ENCODE measurements around the gene GDF15.
"Not testable (repeated sequence)": the region's sequence is repeated elsewhere in the genome, so short reads cannot be mapped to it uniquely, and the experiment has no call there.

Gene GDF15

DNA sequence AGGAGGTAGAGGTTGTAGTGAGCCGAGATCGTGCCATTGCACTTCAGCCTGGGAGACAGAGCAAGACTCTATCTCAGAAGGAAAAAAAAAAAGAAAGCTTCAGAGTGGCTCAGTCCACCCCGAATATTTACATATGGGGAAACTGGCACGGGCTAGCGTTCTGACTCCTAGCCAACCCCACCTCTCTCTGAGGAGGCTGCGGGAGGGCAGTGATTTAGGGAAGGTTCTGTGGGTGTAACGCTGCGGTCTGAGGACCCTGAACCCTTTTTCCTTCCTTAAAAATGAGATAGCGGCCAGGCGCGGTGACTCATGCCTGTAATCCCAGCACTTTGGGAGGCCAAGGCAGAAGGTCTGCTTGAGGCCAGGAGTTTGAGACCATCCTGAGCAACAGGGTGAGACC lies 6.5 kb downstream of the GDF15 start:
- DNase-seq (ENCODE audit: low read depth) = peak; percentile 86

- no peak for DNase-seq (ENCODE audit: low read depth)
Measured at GRCh38 chr19:18392926-18393325, 7.0 kb downstream of the GDF15 start.

DNA sequence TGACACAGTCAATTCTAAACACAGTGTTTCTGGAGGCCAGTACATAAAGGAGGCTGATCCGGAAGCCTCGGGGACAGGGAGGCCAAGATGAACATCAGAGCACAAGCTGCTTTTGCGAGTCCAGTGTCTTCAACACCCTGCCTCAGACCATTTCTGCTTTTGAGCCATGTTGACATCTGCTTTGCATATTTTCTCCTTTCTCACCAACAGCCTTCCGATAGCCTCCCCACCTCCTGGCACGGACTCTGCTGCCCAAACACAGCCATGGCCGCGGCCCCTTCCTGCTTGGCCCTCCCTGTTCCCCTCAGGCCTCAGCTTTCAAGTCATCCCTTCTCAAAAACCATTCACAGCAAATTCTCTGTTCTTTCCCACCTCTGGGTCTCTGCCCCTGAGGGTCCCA lies 7.9 kb downstream of the GDF15 start:
- DNase-seq (ENCODE audit: low read depth) = no peak

- no peak for DNase-seq (ENCODE audit: low read depth)
Measured at GRCh38 chr19:18396471-18397241, 10.7 kb downstream of the GDF15 start.

DNA sequence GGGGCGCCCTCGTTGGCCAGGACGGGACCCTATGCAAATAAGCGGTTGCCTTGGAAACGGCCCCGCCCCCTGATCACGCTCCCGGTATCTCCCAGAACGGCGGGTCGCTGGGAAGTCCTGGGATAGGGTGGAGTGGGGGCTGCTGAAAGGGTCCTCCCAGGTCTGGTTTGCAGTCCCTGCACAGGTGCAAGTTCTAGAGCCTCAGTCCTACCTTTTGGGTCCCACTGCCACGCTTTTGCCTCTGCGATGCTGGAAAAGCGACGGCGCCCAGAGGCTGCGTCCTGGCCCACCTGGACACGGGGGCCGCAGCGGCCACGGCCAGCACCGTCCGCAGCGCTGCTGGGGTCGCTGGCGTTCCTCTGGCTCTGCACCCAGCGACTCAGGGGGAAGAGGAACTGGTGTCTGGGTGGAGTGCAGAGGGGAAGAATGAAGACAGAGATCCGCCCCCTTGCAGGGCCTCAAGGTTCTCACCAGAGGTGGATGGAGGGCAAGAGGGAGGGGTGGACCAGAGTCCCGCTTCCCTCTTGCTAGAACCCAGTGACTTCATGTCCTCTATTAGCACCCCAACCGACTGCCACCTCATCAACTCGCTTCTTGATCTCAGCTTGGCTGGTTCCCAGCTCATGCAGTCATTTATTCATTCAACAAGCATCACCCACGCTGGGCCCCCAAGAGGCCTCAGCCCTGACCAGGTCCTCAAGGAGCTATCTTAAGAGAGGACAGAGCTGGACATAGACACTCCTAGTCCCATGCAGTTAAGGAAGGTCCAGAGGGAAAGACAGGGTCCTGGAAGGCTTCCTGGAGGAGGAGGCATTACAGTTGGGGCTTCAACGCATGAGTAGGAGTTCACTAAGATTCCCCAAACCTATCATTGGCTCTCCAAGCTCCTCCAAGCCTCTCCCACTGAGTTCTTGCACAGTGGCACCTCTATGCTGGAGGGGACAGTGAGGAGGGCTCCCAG lies 11.6 kb downstream of the GDF15 start, which contains the start of gene LRRC25:
LRRC25 (minus strand) TSS at position 381 of the 961 bp plus-strand sequence. CDS start 659 bp downstream, outside the sequence.
- no peak for DNase-seq (ENCODE audit: low read depth)

DNA sequence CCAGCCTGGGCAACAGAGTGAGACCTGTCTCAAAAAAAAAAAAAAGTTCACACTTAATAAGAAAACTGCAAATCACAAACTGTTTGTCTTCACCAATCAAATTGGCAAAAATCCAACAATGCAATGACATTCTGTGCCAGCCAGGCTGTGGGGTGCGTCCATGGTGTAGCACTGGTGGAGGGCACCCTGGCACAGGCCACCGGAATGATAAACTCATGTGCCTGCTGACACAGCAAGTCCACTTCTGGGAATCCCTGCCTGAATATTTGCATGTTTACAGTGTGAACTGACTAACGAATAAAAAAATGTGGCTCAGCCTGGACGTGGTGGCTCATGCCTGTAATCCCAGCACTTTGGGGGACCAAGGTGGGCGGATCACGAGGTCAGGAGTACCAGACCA lies 13.1 kb downstream of the GDF15 start:
- peak; percentile 66 for DNase-seq (ENCODE audit: low read depth)

- peak; percentile 61 for DNase-seq (ENCODE audit: low read depth)
Measured at GRCh38 chr19:18401580-18402112, 15.7 kb downstream of the GDF15 start.

DNA sequence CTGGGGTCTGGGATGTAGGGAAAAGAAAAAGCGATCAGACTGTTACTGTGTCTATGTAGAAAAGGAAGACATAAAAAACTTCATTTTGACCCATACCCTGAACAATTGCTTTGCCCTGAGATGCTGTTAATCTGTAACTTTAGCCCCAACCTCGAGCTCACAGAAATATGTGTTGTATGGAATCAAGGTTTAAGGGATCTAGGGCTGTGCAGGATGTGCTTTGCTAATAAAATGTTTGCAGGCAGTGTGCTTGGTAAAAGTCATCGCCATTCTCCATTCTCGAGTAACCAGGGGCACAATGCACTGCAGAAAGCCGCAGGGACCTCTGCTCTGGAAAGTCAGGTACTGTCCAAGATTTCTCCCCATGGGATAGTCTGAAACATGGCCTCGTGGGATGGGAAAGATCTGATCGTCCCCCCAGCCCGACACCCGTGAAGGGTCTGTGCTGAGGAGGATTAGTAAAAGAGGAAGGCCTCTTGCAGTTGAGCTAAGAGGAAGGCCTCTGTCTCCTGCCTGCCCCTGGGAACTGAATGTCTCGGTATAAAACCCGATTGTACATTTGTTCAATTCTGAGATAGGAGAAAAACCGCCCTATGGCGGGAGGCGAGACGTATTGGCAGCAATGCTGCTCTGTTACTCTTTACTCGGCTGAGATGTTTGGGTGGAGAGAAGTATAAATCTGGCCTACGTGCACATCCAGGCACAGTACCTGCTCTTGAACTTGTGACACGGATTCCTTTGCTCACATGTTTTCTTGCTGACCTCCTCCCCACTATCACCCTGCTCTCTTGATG lies 16.7 kb downstream of the GDF15 start:
- not testable (repeated sequence) for DNase-seq (ENCODE audit: low read depth)

GRCh38 chr19:18405754-18406153 lies 19.8 kb downstream of the GDF15 start:
- DNase-seq (ENCODE audit: low read depth) = not testable (repeated sequence)

DNA sequence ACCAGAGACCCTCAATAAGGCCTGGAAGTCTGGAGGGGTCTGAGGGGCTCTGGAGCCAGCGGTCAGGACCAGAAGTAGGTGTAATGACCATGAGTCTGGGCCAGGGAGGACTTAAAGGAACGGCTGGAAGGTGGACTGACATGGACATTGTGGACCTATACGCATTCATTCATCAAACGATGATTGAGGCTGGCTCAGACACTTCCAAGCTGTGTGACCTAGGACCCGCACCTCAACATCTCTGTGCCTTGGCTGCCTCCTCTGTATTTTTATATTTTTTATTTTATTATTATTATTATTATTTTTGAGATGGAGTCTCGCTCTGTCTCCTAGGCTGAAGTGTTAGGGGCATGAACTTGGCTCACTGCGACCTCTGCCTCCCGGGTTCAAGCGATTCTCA lies 20.8 kb downstream of the GDF15 start:
- no peak for DNase-seq (ENCODE audit: low read depth)

DNA sequence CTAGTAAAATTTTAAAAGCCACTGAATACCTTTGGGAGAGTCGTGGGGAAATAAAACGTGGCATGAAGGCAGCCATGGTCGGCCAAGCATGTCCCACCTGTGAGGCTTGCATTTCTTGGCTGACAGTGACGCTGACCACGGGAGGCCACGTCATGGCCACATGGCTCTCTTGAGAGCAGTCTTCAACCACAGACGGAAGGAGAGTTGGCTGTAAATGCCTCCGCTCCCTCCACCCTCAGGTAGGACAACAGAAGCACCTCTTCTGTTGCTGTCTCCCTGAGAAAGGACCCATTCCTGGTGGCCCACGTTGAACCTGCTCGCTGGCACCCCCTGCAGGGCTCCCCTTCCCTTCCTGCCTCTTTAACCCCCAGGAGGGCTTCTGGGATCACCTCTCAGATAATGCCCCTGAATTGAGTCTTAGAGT lies 22.1 kb downstream of the GDF15 start:
- no peak for DNase-seq (ENCODE audit: low read depth)

DNA sequence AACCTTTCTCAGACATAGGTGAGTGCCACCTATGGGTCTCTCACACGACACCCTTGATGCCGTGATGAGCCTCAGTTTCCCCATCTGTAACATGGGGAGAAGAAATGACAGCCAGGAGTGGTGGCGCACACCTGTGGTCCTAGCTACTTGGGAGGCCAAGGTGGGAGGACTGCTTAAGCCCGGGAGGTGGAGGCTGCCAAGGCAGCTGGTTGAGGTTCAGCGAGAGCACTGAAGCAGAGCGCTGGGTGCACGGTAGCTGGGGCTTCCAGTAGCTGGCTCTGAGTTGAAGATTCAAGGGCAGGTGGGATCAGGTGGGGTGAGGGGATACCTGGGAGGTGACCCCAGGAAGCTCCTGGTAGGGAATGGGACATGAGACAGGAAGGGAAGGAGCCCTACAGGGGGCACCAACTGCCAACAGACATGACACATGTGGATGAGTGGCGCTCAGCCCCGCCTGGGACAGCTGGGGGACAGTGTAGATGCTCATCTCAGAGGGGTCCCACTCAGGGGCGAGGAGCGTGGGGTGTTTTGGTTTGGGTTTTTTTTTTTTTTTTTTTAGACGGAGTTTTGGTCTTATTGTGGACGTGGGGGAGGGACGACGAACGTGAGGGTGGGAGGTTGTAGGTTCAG lies 26.8 kb downstream of the GDF15 start:
- no peak for DNase-seq (ENCODE audit: low read depth)

DNA sequence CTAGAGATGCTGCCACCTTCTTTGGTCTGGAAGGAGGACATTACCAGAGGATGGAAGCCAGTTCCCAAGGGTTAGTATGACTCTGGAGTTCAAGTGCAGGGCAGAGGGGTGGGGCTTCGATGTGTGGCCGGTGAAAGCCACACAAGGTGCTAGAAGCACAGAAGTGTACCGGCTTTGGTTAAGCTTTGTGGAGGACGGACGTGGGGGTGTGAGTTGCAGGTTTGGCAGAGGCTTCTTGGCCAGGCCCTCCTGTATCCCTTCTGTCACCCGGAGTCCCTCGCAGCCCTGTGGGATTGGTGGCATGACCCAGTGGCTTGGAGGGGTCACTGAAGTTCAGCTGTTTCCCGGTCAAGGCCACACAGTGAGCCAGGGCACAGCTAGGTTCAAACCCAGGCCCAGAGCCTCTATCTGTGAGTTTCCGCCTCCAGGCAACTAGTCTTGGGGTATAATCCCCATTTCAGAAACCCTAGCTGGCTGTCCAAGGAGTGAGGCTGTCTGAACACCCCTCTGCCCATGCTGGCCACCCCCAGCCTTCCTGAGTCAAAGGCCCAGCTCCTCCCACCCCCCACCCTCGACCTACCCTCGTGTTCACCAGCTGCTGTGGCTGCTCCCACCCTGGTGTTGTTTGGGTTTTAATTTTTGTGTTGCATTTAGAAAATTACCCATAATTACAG lies 28.7 kb downstream of the GDF15 start:
- peak; percentile 45 for DNase-seq (ENCODE audit: low read depth)

DNA sequence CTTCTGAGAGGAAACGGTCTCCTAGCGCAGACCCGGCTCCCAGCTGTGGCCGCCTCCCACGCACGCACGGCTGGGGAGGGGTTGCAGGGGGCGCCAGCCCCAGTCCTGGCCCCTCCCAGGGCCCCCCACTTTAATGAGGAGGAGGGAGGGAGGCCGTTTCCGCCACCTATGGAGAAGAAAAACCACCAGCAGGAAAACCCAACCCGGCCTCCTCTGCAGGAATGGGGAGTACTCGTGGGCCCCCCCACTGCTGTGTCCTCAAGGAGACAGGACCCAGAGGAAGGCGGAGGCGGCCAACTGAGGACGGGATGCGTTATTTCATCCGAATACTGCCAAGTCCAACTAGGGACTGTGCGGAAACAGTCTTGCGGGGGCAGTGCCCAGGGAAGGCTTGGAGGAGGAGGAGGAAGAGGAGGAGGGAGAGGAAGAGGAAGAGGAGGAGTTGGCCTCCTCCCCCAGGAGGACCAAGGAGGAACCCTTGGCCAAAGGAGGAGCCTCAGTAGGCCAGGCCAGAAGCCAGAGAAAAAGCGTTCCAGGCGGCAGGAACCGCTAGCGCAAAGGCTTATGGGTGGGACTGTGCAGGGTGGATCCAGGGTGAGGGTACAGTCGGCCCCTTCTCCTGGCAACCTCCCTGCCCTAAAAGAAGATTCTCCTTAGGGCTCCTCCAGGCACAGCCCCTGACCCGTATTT lies 29.4 kb downstream of the GDF15 start:
- peak; percentile 95 for DNase-seq (ENCODE audit: low read depth)

- peak; percentile 85 for DNase-seq (ENCODE audit: low read depth)
Measured at GRCh38 chr19:18416778-18417249, 30.9 kb downstream of the GDF15 start.

- peak; percentile 73 for DNase-seq (ENCODE audit: low read depth)
Measured at GRCh38 chr19:18417250-18418028, 31.5 kb downstream of the GDF15 start.

DNA sequence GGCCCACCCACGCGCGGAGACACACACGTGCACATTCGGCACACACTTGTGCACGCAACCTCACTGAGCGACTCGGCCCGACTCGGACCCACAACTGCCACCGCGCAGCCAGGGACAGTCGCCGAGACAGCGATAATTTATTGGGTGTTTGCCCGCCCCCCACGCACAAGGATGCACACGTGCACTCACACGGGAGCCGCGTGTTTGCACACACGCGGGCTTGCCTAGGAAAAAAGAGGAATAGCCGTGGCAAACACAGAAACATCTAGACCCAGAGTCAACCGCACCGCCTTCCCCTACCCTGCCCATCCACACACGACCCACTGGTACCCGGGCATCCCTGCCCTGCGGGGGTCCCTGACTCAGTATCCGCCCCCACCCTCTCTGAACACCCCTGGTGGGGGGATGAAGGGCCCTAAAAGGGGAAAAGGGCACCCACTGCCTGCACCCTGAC lies 32.1 kb downstream of the GDF15 start:
- DNase-seq (ENCODE audit: low read depth) = no peak

DNA sequence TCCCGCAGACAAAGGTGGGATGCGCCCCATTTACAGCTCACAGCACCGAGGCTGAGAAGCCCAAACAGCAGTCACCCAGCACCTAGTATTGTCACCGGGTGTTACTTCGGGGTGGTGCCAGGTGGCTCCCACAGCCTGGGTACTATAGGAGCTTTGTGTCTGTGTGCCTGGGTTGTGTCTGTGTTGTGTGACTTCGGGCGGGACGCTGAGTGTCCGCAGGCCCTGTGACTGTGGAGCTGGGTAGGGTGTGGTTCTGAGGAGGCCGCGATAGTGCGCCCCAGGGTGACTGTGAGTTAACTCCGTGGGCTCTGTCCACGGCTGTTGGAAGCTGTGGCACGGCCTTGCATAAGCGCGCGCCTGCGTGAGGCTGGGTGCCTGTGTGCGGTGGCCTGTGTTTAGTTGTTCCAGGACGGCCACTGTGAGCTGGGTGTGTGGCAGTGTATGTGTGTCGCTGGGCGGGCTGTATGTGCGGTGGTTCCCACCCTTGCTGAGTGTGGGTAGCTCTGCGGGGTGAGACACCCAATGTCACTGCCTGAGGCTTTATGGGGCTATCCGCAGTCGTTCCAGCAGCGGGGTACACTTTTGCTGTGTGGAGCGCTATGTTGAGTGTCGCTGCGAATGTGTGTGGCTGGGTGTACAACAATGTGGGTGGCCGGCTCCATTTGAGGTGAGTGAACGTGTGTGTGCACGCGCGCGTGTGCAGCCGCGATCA lies 32.7 kb downstream of the GDF15 start:
- no peak for DNase-seq (ENCODE audit: low read depth)

Measured in amniotic epithelial cell (primary cell).